ENCODE results near the gene FXYD5.

DNA sequence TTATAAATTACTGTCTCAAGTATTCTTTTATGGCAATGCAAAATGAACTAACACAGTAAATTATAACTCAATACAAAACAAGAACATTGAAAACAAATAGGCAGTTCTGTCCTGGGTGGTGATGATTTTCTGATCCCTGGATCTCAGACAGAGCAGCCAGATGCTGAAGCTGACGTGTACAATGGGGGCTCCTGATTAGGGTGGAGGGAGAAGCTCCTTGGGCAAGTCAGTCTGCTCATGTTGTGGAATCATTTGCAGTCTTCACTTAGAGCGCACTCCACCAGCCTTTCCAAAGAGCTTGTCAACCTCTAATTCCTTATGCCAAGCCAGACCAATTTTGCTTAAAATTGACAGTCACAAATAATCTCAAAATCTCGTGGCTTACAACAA, 21.6 kb downstream of the FXYD5 start:
- TF ChIP-seq, protein P1, sequence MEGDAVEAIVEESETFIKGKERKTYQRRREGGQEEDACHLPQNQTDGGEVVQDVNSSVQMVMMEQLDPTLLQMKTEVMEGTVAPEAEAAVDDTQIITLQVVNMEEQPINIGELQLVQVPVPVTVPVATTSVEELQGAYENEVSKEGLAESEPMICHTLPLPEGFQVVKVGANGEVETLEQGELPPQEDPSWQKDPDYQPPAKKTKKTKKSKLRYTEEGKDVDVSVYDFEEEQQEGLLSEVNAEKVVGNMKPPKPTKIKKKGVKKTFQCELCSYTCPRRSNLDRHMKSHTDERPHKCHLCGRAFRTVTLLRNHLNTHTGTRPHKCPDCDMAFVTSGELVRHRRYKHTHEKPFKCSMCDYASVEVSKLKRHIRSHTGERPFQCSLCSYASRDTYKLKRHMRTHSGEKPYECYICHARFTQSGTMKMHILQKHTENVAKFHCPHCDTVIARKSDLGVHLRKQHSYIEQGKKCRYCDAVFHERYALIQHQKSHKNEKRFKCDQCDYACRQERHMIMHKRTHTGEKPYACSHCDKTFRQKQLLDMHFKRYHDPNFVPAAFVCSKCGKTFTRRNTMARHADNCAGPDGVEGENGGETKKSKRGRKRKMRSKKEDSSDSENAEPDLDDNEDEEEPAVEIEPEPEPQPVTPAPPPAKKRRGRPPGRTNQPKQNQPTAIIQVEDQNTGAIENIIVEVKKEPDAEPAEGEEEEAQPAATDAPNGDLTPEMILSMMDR (IDR thresholded peaks at IDR 0.05), result no peak
- no peak for TF ChIP-seq POLR2A (IDR thresholded peaks at IDR 0.05)

All from stomach (tissue), 4 donors.